Measurements from ENCODE around the gene NUP62. TPM values are rescaled to one million over a fixed set of nuclear protein-coding genes. Genes with fewer than 3 reads are reported as not detected.
A peak's percentile ranks its signal among the peaks of the same experiment; 100 is the strongest.

The NUP62 gene
- total and polyA plus RNA-seq, 2 experiments from 2014 or later: 55.5 to 99.4 TPM

- peaks cover 74% of the 10 kb centered on the region for H4K20me1 ChIP-seq (replicated peaks; ENCODE audit: insufficient read depth)
- no peak overlapping the region for H3K4me3 ChIP-seq
- H3K36me3 ChIP-seq (ENCODE audit: insufficient read depth): peaks cover 7% of the 10 kb centered on the region; the same call in 1 of the 2 replicates
- H3K27me3 Mint-ChIP-seq (ENCODE audit: insufficient read depth, low read depth, poor library complexity): peaks cover 29% of the 10 kb centered on the region
- no peak overlapping the region for H3K4me3 Mint-ChIP-seq
- H3K4me1 Mint-ChIP-seq: peaks cover 26% of the 10 kb centered on the region
- H3K27ac Mint-ChIP-seq: peak overlapping the region; percentile 52; the same call in 1 of the 2 replicates
- no peak overlapping the region for H3K4me2 ChIP-seq
- H3K79me2 ChIP-seq (replicated peaks; ENCODE audit: insufficient read depth): peaks cover 84% of the 10 kb centered on the region
- H3K9me2 ChIP-seq (ENCODE audit: insufficient read depth): no peaks in the 10 kb centered on the region
- no peaks in the 10 kb centered on the region for H3K27me3 ChIP-seq (ENCODE audit: insufficient read depth)
- DNase-seq (ENCODE audit: low spot score) (peak; percentile 66), ATAC-seq (peak; percentile 45)
- peaks cover 5% of the 10 kb centered on the region for H3K9me3 Mint-ChIP-seq
- no peak overlapping the region for H2AFZ ChIP-seq
- H3F3A ChIP-seq (replicated peaks; ENCODE audit: low read depth): 0 out of 2 replicates have a peak, but pooled peaks cover 15% of the 10 kb centered on the region
- peaks cover 2% of the 10 kb centered on the region; the same call in 1 of the 2 replicates for H3K4me1 ChIP-seq (ENCODE audit: insufficient read depth)
- no peak overlapping the region for H3K27ac ChIP-seq (ENCODE audit: low read depth)
- H3K36me3 Mint-ChIP-seq (ENCODE audit: low read depth): peaks cover 82% of the 10 kb centered on the region
- TF ChIP-seq CTCF (conservative IDR thresholded peaks at IDR 0.05; ENCODE audit: low read depth in 2 of 2) (peak; percentile 56 to 59), JUNB (IDR thresholded peaks at IDR 0.05; ENCODE audit: unreplicated experiment) (no peak)
These were observed 12.2 kb downstream of the NUP62 start for GRCh38 chr19:49916839-49917733.

- H3K36me3 Mint-ChIP-seq (ENCODE audit: low read depth): peaks cover 78% of the 10 kb centered on the region
These were observed 14.0 kb downstream of the NUP62 start for GRCh38 chr19:49915271-49915670.

More at GRCh38 chr19:49915271-49915670, 14.0 kb downstream of the NUP62 start:
- H3K27ac Mint-ChIP-seq: no peak overlapping the region
- Histone ChIP-seq H4K20me1 (replicated peaks; ENCODE audit: insufficient read depth) (peaks cover 72% of the 10 kb centered on the region), H3K79me2 (replicated peaks; ENCODE audit: insufficient read depth) (peaks cover 68% of the 10 kb centered on the region), H3K27me3 (ENCODE audit: insufficient read depth) (no peaks in the 10 kb centered on the region), H3K4me1 (ENCODE audit: insufficient read depth) (no peaks in the 10 kb centered on the region), H3K9me2 (ENCODE audit: insufficient read depth) (no peaks in the 10 kb centered on the region), H3K27ac (ENCODE audit: low read depth) (no peak overlapping the region), H3F3A (replicated peaks; ENCODE audit: low read depth) (0 out of 2 replicates have a peak, but pooled peaks cover 22% of the 10 kb centered on the region), H3K36me3 (ENCODE audit: insufficient read depth) (peaks cover 7% of the 10 kb centered on the region; the same call in 1 of the 2 replicates), H3K4me3 (no peak overlapping the region), H2AFZ (no peak overlapping the region), H3K4me2 (no peak overlapping the region)
- no peak for ATAC-seq
- peaks cover 11% of the 10 kb centered on the region for H3K4me1 Mint-ChIP-seq
- H3K27me3 Mint-ChIP-seq (ENCODE audit: insufficient read depth, low read depth, poor library complexity): peaks cover 17% of the 10 kb centered on the region
- no peak overlapping the region; the same call in 2 of the 3 replicates for H3K4me3 Mint-ChIP-seq
- peak; percentile 11 to 46; a peak in 2 of 4 replicates for TF ChIP-seq CTCF (conservative IDR thresholded peaks at IDR 0.05; ENCODE audit: low read depth in 2 of 2)
- no peak for TF ChIP-seq JUNB (IDR thresholded peaks at IDR 0.05; ENCODE audit: unreplicated experiment)
- DNase-seq (ENCODE audit: low spot score): no peak
- H3K9me3 Mint-ChIP-seq: peaks cover 5% of the 10 kb centered on the region
